Neuronal stem cell (in vitro differentiated cells): ENCODE results near the gene TYMP.

Source experiments
- DNase-seq: peaks from one replicate; pipeline ENCODE4 v3.0.0-alpha.2; 2013; ENCODE audit warnings: low spot score
- H2AFZ ChIP-seq: one replicate; pipeline ENCODE4 v1.6.1; 2013; ENCODE audit warnings: mild to moderate bottlenecking, low read length, inconsistent platforms
- H2AK5ac ChIP-seq: 2 replicates; pipeline ENCODE4 v1.6.1; 2013; ENCODE audit warnings: low read depth, mild to moderate bottlenecking, inconsistent platforms, low read length, moderate library complexity, mixed read lengths
- H2BK120ac ChIP-seq: 2 replicates; pipeline ENCODE4 v1.6.1; 2013; ENCODE audit warnings: low read depth, mild to moderate bottlenecking, inconsistent platforms, low read length, moderate library complexity, mixed read lengths
- H2BK12ac ChIP-seq: one replicate; pipeline ENCODE4 v1.6.1; 2013; ENCODE audit warnings: low read length, inconsistent platforms
- H2BK15ac ChIP-seq: 2 replicates; pipeline ENCODE4 v1.6.1; 2013; ENCODE audit warnings: mild to moderate bottlenecking, low read length, inconsistent platforms, mixed read lengths
- H2BK5ac ChIP-seq: one replicate; pipeline ENCODE4 v1.6.1; 2013; ENCODE audit warnings: inconsistent platforms, mild to moderate bottlenecking, low read length, moderate library complexity
- H3K14ac ChIP-seq: one replicate; pipeline ENCODE4 v1.6.1; 2013; ENCODE audit warnings: low read length, inconsistent platforms
- H3K18ac ChIP-seq: 2 replicates; pipeline ENCODE4 v1.6.1; 2013; ENCODE audit warnings: low read length, inconsistent platforms
- H3K23ac ChIP-seq: 2 replicates; pipeline ENCODE4 v1.6.1; 2013; ENCODE audit warnings: low read depth, mild to moderate bottlenecking, mixed read lengths, low read length, inconsistent platforms; ENCODE audit not compliant: poor library complexity
- H3K27ac ChIP-seq: replicated peaks from 3 replicates; pipeline ENCODE4 v1.5.1; 2013; ENCODE audit warnings: low read length, inconsistent platforms
- H3K27me3 ChIP-seq, 3 experiments: 2 replicates each; pipeline ENCODE4 v1.6.1; 2013; ENCODE audit warnings: low read length in 3 of 3, mild to moderate bottlenecking in 2 of 3, inconsistent platforms in 1 of 3, low read depth in 1 of 3, mixed read lengths in 1 of 3, moderate library complexity in 1 of 3; ENCODE audit not compliant: control insufficient read depth in 3 of 3, insufficient read depth in 3 of 3
- H3K36me3 ChIP-seq, 2 donors: replicated peaks in 1 of 2; 2 replicates each; pipeline ENCODE4 v1.6.1; 2013; ENCODE audit warnings: low read length in 2 of 2; ENCODE audit not compliant: control insufficient read depth in 2 of 2, insufficient read depth in 2 of 2
- H3K4ac ChIP-seq: 2 replicates; pipeline ENCODE4 v1.6.1; 2013; ENCODE audit warnings: inconsistent platforms, mild to moderate bottlenecking, low read length, moderate library complexity
- H3K4me1 ChIP-seq, 2 donors: 1 replicate in 1 of 2; 2 replicates in 1 of 2; pipeline ENCODE4 v1.6.1; 2013; ENCODE audit warnings: low read length in 2 of 2, low read depth in 1 of 2; ENCODE audit not compliant: control insufficient read depth in 2 of 2, insufficient read depth in 1 of 2
- H3K4me2 ChIP-seq: one replicate; pipeline ENCODE4 v1.6.1; 2013; ENCODE audit warnings: mild to moderate bottlenecking, low read length, inconsistent platforms; ENCODE audit not compliant: insufficient read depth, poor library complexity, severe bottlenecking
- H3K4me3 ChIP-seq, 2 donors: 2 replicates each; pipeline ENCODE4 v1.5.1; 2013; ENCODE audit warnings: low read length in 2 of 2, mild to moderate bottlenecking in 2 of 2, inconsistent platforms in 1 of 2, moderate library complexity in 1 of 2
- H3K79me1 ChIP-seq: one replicate; pipeline ENCODE4 v1.6.1; 2013; ENCODE audit warnings: low read depth, mild to moderate bottlenecking, inconsistent platforms, low read length, moderate library complexity
- H3K9ac ChIP-seq: one replicate; pipeline ENCODE4 v1.6.1; 2013; ENCODE audit warnings: mild to moderate bottlenecking, low read depth, low read length, inconsistent platforms; ENCODE audit not compliant: poor library complexity
- H3K9me3 ChIP-seq, 2 donors: replicated peaks in 1 of 2; 2 replicates each; pipeline versions ENCODE3 to v1.6.1; 2013; ENCODE audit warnings: low read length in 2 of 2, mild to moderate bottlenecking in 2 of 2, inconsistent platforms in 1 of 2, low read depth in 1 of 2, mixed read lengths in 1 of 2, moderate library complexity in 1 of 2; ENCODE audit not compliant: control insufficient read depth in 2 of 2, insufficient read depth in 1 of 2
- H4K8ac ChIP-seq: one replicate; pipeline ENCODE4 v1.6.1; 2013; ENCODE audit warnings: low read depth, mild to moderate bottlenecking, inconsistent platforms, low read length, moderate library complexity
- H4K91ac ChIP-seq: one replicate; pipeline ENCODE4 v1.6.1; 2013; ENCODE audit warnings: low read length, low read depth, mild to moderate bottlenecking, inconsistent platforms; ENCODE audit not compliant: poor library complexity
- WGBS, 2 donors: extraction: QIAGEN DNeasy Blood & Tissue Kit; methylation state at CpG; one replicate each; pipeline ENCODE4 v1.1.7; 2013; ENCODE audit warnings: missing lambda C conversion rate in 2 of 2, mixed read lengths in 1 of 2; ENCODE audit not compliant: insufficient read length in 2 of 2, insufficient replicate concordance in 1 of 2; ENCODE audit errors: extremely low coverage in 2 of 2; 5-methylcytosine and 5-hydroxymethylcytosine counted together

The TYMP gene

GRCh38 chr22:50506611-50507420, 23.0 kb downstream of the TYMP start:
- no peak for DNase-seq
- no CpG with 5 or more reads among the region's 21 CpGs for WGBS, 2 donors
- H3K4me1 ChIP-seq: peaks cover 9 to 12% of the 10 kb centered on the region in 2 donors

GRCh38 chr22:50505776-50506610, 23.8 kb downstream of the TYMP start:
- Histone ChIP-seq H2AFZ (no peak overlapping the region), H3K36me3 (peaks cover 16 to 42% of the 10 kb centered on the region in 2 donors), H3K9ac (peak overlapping the region; percentile 44), H4K8ac (no peak overlapping the region), H3K4me2 (peak overlapping the region; percentile 77), H3K79me1 (peaks cover 18% of the 10 kb centered on the region), H2AK5ac (no peak overlapping the region), H2BK12ac (no peak overlapping the region), H3K14ac (no peak overlapping the region), H3K4ac (no peak overlapping the region), H3K18ac (no peak overlapping the region), H3K27ac (no peak overlapping the region), H2BK15ac (no peak overlapping the region), H2BK120ac (no peak overlapping the region), H3K23ac (peak overlapping the region; percentile 65), H3K4me1 (peaks cover 9 to 12% of the 10 kb centered on the region in 2 donors), H3K9me3 (no peaks in the 10 kb centered on the region), H2BK5ac (no peak overlapping the region), H4K91ac (no peak overlapping the region), H3K27me3 (no peaks in the 10 kb centered on the region), H3K4me3 (peak overlapping the region in 1 of 2 donors; percentile 69)
- WGBS, 2 donors: no CpG with 5 or more reads among the region's 41 CpGs
- no peak for DNase-seq

More at GRCh38 chr22:50506611-50507420, 23.0 kb downstream of the TYMP start:
- Histone ChIP-seq H2BK120ac (no peak overlapping the region), H3K18ac (peak overlapping the region; percentile 97), H3K9ac (peak overlapping the region; percentile 98), H3K4me2 (peak overlapping the region; percentile 77), H3K14ac (peak overlapping the region; percentile 98), H3K4ac (no peak overlapping the region), H2BK12ac (peak overlapping the region; percentile 73), H3K4me3 (peak overlapping the region; percentile 69 to 97), H2BK15ac (peak overlapping the region; percentile 3), H2BK5ac (peak overlapping the region; percentile 56), H4K8ac (peak overlapping the region; percentile 48), H2AK5ac (peak overlapping the region; percentile 71), H3K36me3 (peaks cover 16 to 42% of the 10 kb centered on the region in 2 donors), H4K91ac (no peak overlapping the region), H3K27me3 (no peaks in the 10 kb centered on the region), H2AFZ (peak overlapping the region; percentile 99), H3K23ac (peak overlapping the region; percentile 73), H3K9me3 (no peaks in the 10 kb centered on the region), H3K79me1 (peaks cover 19% of the 10 kb centered on the region), H3K27ac (no peak overlapping the region)

GRCh38 chr22:50505276-50505775, 24.5 kb downstream of the TYMP start:
- no peak for DNase-seq
- H3K27me3 ChIP-seq: no peaks in the 10 kb centered on the region
- no peak overlapping the region for H2BK5ac ChIP-seq
- H3K4me2 ChIP-seq: no peak overlapping the region
- H4K8ac ChIP-seq: no peak overlapping the region
- peak overlapping the region in 1 of 2 donors; percentile 69 for H3K4me3 ChIP-seq
- no CpG with 5 or more reads among the region's 14 CpGs for WGBS, 2 donors
- H4K91ac ChIP-seq: no peak overlapping the region
- no peak overlapping the region for H3K27ac ChIP-seq
- H3K79me1 ChIP-seq: peaks cover 18% of the 10 kb centered on the region
- H3K9me3 ChIP-seq: no peaks in the 10 kb centered on the region
- no peak overlapping the region for H2AK5ac ChIP-seq
- H2BK120ac ChIP-seq: no peak overlapping the region
- H2BK12ac ChIP-seq: no peak overlapping the region
- peaks cover 16 to 39% of the 10 kb centered on the region in 2 donors for H3K36me3 ChIP-seq
- no peak overlapping the region for H2BK15ac ChIP-seq
- peaks cover 9 to 12% of the 10 kb centered on the region in 2 donors for H3K4me1 ChIP-seq
- H2AFZ ChIP-seq: no peak overlapping the region
- H3K4ac ChIP-seq: no peak overlapping the region
- no peak overlapping the region for H3K14ac ChIP-seq
- no peak overlapping the region for H3K18ac ChIP-seq
- H3K23ac ChIP-seq: peak overlapping the region; percentile 43
- no peak overlapping the region for H3K9ac ChIP-seq
